HG02571 (cell line): Measurements from ENCODE around the gene TRAPPC2L.

Experiments used
- ATAC-seq: cut with Tn5 transposase; IDR thresholded peaks from one replicate; pipeline ENCODE4 v1.9.1; 2021; ENCODE audit warnings: mild to moderate bottlenecking, moderate library complexity; ENCODE audit not compliant: unreplicated experiment

TRAPPC2L gene

GRCh38 chr16:88906020-88906419 lies 49.1 kb downstream of the TRAPPC2L start:
- no peak for ATAC-seq

GRCh38 chr16:88906535-88907105 lies 49.7 kb downstream of the TRAPPC2L start:
- no peak for ATAC-seq

GRCh38 chr16:88907768-88908167 lies 50.8 kb downstream of the TRAPPC2L start:
- no peak for ATAC-seq

- ATAC-seq, result no peak
These were observed 51.4 kb downstream of the TRAPPC2L start for GRCh38 chr16:88908307-88908706.

GRCh38 chr16:88909431-88910210 lies 52.7 kb downstream of the TRAPPC2L start:
- no peak for ATAC-seq

- no peak for ATAC-seq
These were observed 53.6 kb downstream of the TRAPPC2L start for GRCh38 chr16:88910284-88911135.

- ATAC-seq, result no peak
These were observed 54.4 kb downstream of the TRAPPC2L start for GRCh38 chr16:88911136-88911945.

- no peak for ATAC-seq
These were observed 55.0 kb downstream of the TRAPPC2L start for GRCh38 chr16:88911946-88912310.
